OCI-LY3 (cell line): ENCODE results near the gene MAST2.

Source experiments
- CTCF ChIP-seq: fragments of 200-600, 300-600 bp; sonication (generic); IDR thresholded peaks from 2 replicates; pipeline ENCODE4 v1.5.1; 2014; ENCODE audit warnings: antibody characterized with exemption, low read length, low read depth
- EZH2phosphoT487 ChIP-seq: fragments of 200-600 bp; shearing (Covaris generic); IDR thresholded peaks from 2 replicates; pipeline ENCODE4 v1.6.1; 2018; ENCODE audit warnings: antibody characterized with exemption, mixed run types, low read depth

GRCh38 chr1:46076343-46076742 is 272.9 kb downstream of the MAST2 start:
- TF ChIP-seq CTCF (no peak), EZH2phosphoT487 (no peak)
